KMS-11 (cell line): ENCODE measurements around the gene CCDC86.

ENCODE experiments used
- H2AFZ ChIP-seq: fragments of 200-600 bp; sonication (generic); 2 replicates; pipeline ENCODE4 v1.6.1; 2016; ENCODE audit warnings: antibody characterized with exemption, mixed run types, low read depth
- H3K27ac ChIP-seq: fragments of 200-600 bp; sonication (generic); 2 replicates; pipeline ENCODE4 v1.6.1; 2016; ENCODE audit warnings: mild to moderate bottlenecking, mixed run types
- H3K27me3 ChIP-seq: fragments of 200-600 bp; sonication (generic); 2 replicates; pipeline ENCODE4 v1.6.1; 2017; ENCODE audit warnings: mild to moderate bottlenecking, low read depth, mixed run types, moderate library complexity; ENCODE audit not compliant: insufficient read depth
- H3K36me3 ChIP-seq: fragments of 200-600 bp; sonication (generic); 2 replicates; pipeline ENCODE4 v1.6.1; 2017; ENCODE audit warnings: mild to moderate bottlenecking, mixed run types; ENCODE audit not compliant: insufficient read depth
- H3K4me1 ChIP-seq: fragments of 200-600 bp; sonication (generic); 2 replicates; pipeline ENCODE4 v1.6.1; 2016; ENCODE audit warnings: mild to moderate bottlenecking, low read depth, mixed run types; ENCODE audit not compliant: poor library complexity, severe bottlenecking
- H3K4me2 ChIP-seq: fragments of 200-600 bp; sonication (generic); 2 replicates; pipeline ENCODE4 v1.7.0; 2016; ENCODE audit warnings: mild to moderate bottlenecking, mixed run types
- H3K4me3 ChIP-seq: fragments of 200-600 bp; sonication (generic); IDR thresholded peaks from 2 replicates; pipeline ENCODE4 v1.6.1; 2017; ENCODE audit warnings: low read depth, low read length, mixed read lengths; ENCODE audit not compliant: insufficient read depth
- H3K79me2 ChIP-seq: fragments of 200-600 bp; sonication (generic); 2 replicates; pipeline ENCODE4 v1.6.1; 2016; ENCODE audit warnings: low read depth, mixed run types; ENCODE audit not compliant: insufficient read depth
- H3K9ac ChIP-seq: fragments of 200-600 bp; sonication (generic); 2 replicates; pipeline ENCODE4 v1.6.1; 2016; ENCODE audit warnings: mild to moderate bottlenecking, mixed run types
- H4K20me1 ChIP-seq: fragments of 200-600 bp; sonication (generic); 2 replicates; pipeline ENCODE4 v1.6.1; 2016; ENCODE audit warnings: mild to moderate bottlenecking, mixed run types; ENCODE audit not compliant: insufficient read depth
- CTCF ChIP-seq: fragments of 200-600 bp; sonication (generic); conservative IDR thresholded peaks from 2 replicates; pipeline ENCODE4 v1.6.1; 2017; ENCODE audit warnings: low read depth, mild to moderate bottlenecking, antibody characterized with exemption, low read length, moderate library complexity, mixed read lengths

Gene CCDC86

GRCh38 chr11:60798631-60799030, 43.3 kb upstream of the CCDC86 start:
- Histone ChIP-seq H3K79me2 (no peaks in the 10 kb centered on the region), H3K9ac (no peak overlapping the region), H3K27ac (no peak overlapping the region), H3K4me1 (no peaks in the 10 kb centered on the region), H4K20me1 (no peaks in the 10 kb centered on the region), H3K4me3 (no peak overlapping the region), H3K36me3 (no peaks in the 10 kb centered on the region), H3K27me3 (no peaks in the 10 kb centered on the region), H3K4me2 (no peak overlapping the region), H2AFZ (no peak overlapping the region)
- no peak for TF ChIP-seq CTCF

- no peak for TF ChIP-seq CTCF
- Histone ChIP-seq H3K9ac (no peak overlapping the region), H3K36me3 (no peaks in the 10 kb centered on the region), H3K4me2 (no peak overlapping the region), H3K4me1 (no peaks in the 10 kb centered on the region), H4K20me1 (no peaks in the 10 kb centered on the region), H3K27me3 (no peaks in the 10 kb centered on the region), H3K4me3 (no peak overlapping the region), H2AFZ (no peak overlapping the region), H3K79me2 (no peaks in the 10 kb centered on the region), H3K27ac (no peak overlapping the region)
Observed at GRCh38 chr11:60801194-60801593, 40.7 kb upstream of the CCDC86 start.

- Histone ChIP-seq H2AFZ (no peak overlapping the region), H3K4me3 (no peak overlapping the region), H3K79me2 (no peaks in the 10 kb centered on the region), H3K27ac (no peak overlapping the region), H3K36me3 (no peaks in the 10 kb centered on the region), H3K4me2 (no peak overlapping the region), H3K9ac (no peak overlapping the region), H4K20me1 (no peaks in the 10 kb centered on the region), H3K27me3 (no peaks in the 10 kb centered on the region), H3K4me1 (no peaks in the 10 kb centered on the region)
- TF ChIP-seq CTCF = no peak
Observed at GRCh38 chr11:60803273-60803936, 38.5 kb upstream of the CCDC86 start.

- H3K4me3 ChIP-seq = no peak overlapping the region
- no peak overlapping the region for H3K27ac ChIP-seq
- no peaks in the 10 kb centered on the region for H3K79me2 ChIP-seq
- no peak overlapping the region for H2AFZ ChIP-seq
- no peaks in the 10 kb centered on the region for H3K27me3 ChIP-seq
- no peaks in the 10 kb centered on the region for H3K4me1 ChIP-seq
- no peaks in the 10 kb centered on the region for H4K20me1 ChIP-seq
- H3K36me3 ChIP-seq = no peaks in the 10 kb centered on the region
- no peak overlapping the region for H3K9ac ChIP-seq
- H3K4me2 ChIP-seq = no peak overlapping the region
- no peak for TF ChIP-seq CTCF
Observed at GRCh38 chr11:60809249-60809648, 32.7 kb upstream of the CCDC86 start.
